BLaER1 treated with 17β-estradiol and CSF1 and Interleukin-3, amounts not matched to agents 10 nM and 100 nM (cell line): Measurements from ENCODE around the gene AAMP.

ENCODE experiments used
- H3K27ac ChIP-seq, 11 experiments: shearing (Covaris generic); formaldehyde crosslinking; 2 replicates each; pipeline ENCODE4 v1.8.1; 2022
- H3K27me3 ChIP-seq, 11 experiments: shearing (Covaris generic); formaldehyde crosslinking; 2 replicates each; pipeline ENCODE4 v1.8.1; 2022
- H3K36me3 ChIP-seq, 11 experiments: shearing (Covaris generic); formaldehyde crosslinking; 2 replicates each; pipeline ENCODE4 v1.8.1; 2022
- H3K4me1 ChIP-seq, 10 experiments: shearing (Covaris generic); formaldehyde crosslinking; 2 replicates each; pipeline ENCODE4 v1.8.1; 2022
- H3K4me2 ChIP-seq, 11 experiments: shearing (Covaris generic); formaldehyde crosslinking; 2 replicates each; pipeline ENCODE4 v1.8.1; 2022
- H3K4me3 ChIP-seq, 10 experiments: shearing (Covaris generic); formaldehyde crosslinking; 2 replicates each; pipeline ENCODE4 v1.8.1; 2022
- H3K9ac ChIP-seq, 11 experiments: shearing (Covaris generic); formaldehyde crosslinking; 2 replicates each; pipeline ENCODE4 v1.8.1; 2022
- H3K9me3 ChIP-seq, 11 experiments: shearing (Covaris generic); formaldehyde crosslinking; replicated peaks in 1 of 11; 2 replicates each; pipeline ENCODE4 v1.8.1; 2022
- H4K20me1 ChIP-seq, 11 experiments: shearing (Covaris generic); formaldehyde crosslinking; 2 replicates each; pipeline ENCODE4 v1.8.1; 2022
- Cebpa-rat ChIP-seq, 11 experiments: shearing (Covaris generic); IDR thresholded peaks; 2 replicates each; pipeline ENCODE4 v1.8.1; 2022

Gene AAMP

GRCh38 chr2:218230882-218231281, 39.1 kb downstream of the AAMP start:
- H3K9me3 ChIP-seq: peaks cover 0 to 5% (median 0%) of the 10 kb centered on the region in 11 experiments; a peak in 1 of 22 replicates
- H4K20me1 ChIP-seq: peaks cover 3 to 99% (median 37%) of the 10 kb centered on the region in 11 experiments; a peak in 18 of 22 replicates
- peaks cover 31 to 68% (median 47%) of the 10 kb centered on the region in 10 experiments for H3K4me1 ChIP-seq
- peak overlapping the region in 10 of 11 experiments; percentile 79 to 96 (median 88); a peak in 20 of 22 replicates for H3K27ac ChIP-seq
- peak overlapping the region in 2 of 10 experiments; percentile 36 to 62; a peak in 3 of 20 replicates for H3K4me3 ChIP-seq
- peak overlapping the region; percentile 67 to 98 (median 87) for H3K4me2 ChIP-seq
- H3K27me3 ChIP-seq: no peaks in the 10 kb centered on the region
- TF ChIP-seq Cebpa-rat (IDR thresholded peaks at IDR 0.05): 0 out of 22 replicates have a peak, but pooled peaks of 1 of the 11 experiments have one; percentile 9
- H3K36me3 ChIP-seq: peaks cover 91 to 93% (median 92%) of the 10 kb centered on the region in 11 experiments
- H3K9ac ChIP-seq: peak overlapping the region in 3 of 11 experiments; percentile 73 to 78 (median 77); a peak in 3 of 22 replicates

DNA sequence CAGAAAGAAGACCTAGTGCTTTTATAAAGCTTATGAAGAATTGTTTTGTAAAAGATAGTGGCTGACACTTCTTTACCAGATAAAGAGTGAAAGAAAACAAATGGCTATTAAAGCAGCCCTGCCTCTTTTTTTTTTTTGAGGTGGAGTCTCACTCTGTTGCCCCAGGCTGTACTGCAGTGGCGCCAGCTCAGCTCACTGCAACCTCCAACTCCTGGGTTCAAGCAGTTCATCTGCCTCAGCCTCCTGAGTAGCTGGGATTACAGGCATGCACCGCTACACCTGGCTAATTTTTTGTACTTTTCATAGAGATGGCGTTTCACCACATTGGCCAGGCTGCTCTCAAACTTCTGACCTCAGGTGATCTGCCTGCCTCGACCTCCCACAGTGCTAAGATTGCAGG, 40.1 kb downstream of the AAMP start:
- H3K4me2 ChIP-seq: peak overlapping the region; percentile 67 to 98 (median 87)
- peak overlapping the region; percentile 42 to 78 (median 72); a peak in 21 of 22 replicates for H3K9ac ChIP-seq
- no peak for TF ChIP-seq Cebpa-rat (IDR thresholded peaks at IDR 0.05)
- peaks cover 91 to 93% (median 92%) of the 10 kb centered on the region in 11 experiments for H3K36me3 ChIP-seq
- H3K27me3 ChIP-seq: no peaks in the 10 kb centered on the region
- H3K27ac ChIP-seq: peak overlapping the region; percentile 11 to 96 (median 88); a peak in 21 of 22 replicates
- H3K4me1 ChIP-seq: peaks cover 31 to 79% (median 53%) of the 10 kb centered on the region in 10 experiments
- peaks cover 14 to 99% (median 37%) of the 10 kb centered on the region in 11 experiments; a peak in 20 of 22 replicates for H4K20me1 ChIP-seq
- H3K4me3 ChIP-seq: peak overlapping the region in 7 of 10 experiments; percentile 14 to 62 (median 40); a peak in 11 of 20 replicates
- H3K9me3 ChIP-seq: peaks cover 0 to 5% (median 0%) of the 10 kb centered on the region in 11 experiments; a peak in 1 of 22 replicates

- peak in 1 of 11 experiments; percentile 19; a peak in 1 of 22 replicates for TF ChIP-seq Cebpa-rat (IDR thresholded peaks at IDR 0.05)
- Histone ChIP-seq H3K9ac (peak overlapping the region; percentile 62 to 78 (median 72); a peak in 21 of 22 replicates), H3K27ac (peak overlapping the region; percentile 56 to 96 (median 88); a peak in 21 of 22 replicates), H3K4me1 (peaks cover 31 to 85% (median 55%) of the 10 kb centered on the region in 10 experiments), H3K9me3 (peaks cover 0 to 5% (median 0%) of the 10 kb centered on the region in 11 experiments; a peak in 1 of 22 replicates), H4K20me1 (peaks cover 20 to 99% (median 41%) of the 10 kb centered on the region in 11 experiments), H3K27me3 (no peaks in the 10 kb centered on the region), H3K36me3 (peaks cover 91 to 93% (median 92%) of the 10 kb centered on the region in 11 experiments), H3K4me2 (peak overlapping the region; percentile 76 to 98 (median 84); a peak in 21 of 22 replicates), H3K4me3 (peak overlapping the region in 9 of 10 experiments; percentile 1 to 62 (median 40); a peak in 11 of 20 replicates)
Observed at GRCh38 chr2:218229239-218229638, 40.7 kb downstream of the AAMP start.

DNA sequence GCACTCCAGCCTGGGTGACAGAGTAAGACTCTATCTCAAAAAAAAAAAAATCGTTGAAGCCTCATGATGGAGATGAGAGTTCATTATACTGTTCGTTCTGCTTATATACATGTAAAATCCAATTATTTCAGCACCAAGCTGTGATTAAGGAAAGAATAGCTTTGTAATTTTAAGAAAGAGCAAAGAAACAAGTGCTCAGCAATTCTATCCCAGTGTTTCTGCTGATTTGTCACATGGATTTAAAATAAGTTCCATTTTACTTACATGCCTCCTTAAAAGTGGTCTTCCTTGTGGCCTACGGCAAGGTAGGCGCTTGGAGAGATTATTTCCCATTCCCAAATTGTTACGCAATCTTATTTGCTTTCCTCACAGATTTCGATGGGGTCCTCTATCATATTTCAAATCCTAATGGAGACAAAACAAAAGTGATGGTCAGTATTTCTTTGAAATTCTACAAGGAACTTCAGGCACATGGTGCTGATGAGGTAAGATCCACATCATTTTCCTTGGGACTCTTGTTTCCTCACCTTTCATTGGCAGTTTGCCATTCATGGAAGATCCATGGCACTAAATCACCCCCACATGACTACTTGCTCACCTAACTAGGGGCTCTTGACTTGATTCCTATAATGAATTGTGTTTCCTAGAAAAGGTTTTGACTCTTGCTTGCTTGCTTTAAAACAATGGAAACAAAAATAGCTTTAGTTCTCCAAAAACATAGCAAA, 41.4 kb downstream of the AAMP start:
- H3K4me2 ChIP-seq: peak overlapping the region; percentile 76 to 98 (median 84)
- no peaks in the 10 kb centered on the region for H3K27me3 ChIP-seq
- H3K4me1 ChIP-seq: peaks cover 31 to 89% (median 61%) of the 10 kb centered on the region in 10 experiments
- H4K20me1 ChIP-seq: peaks cover 27 to 99% (median 41%) of the 10 kb centered on the region in 11 experiments
- H3K4me3 ChIP-seq: peak overlapping the region in 9 of 10 experiments; percentile 1 to 54 (median 32); a peak in 14 of 20 replicates
- H3K9me3 ChIP-seq: peaks cover 0 to 5% (median 0%) of the 10 kb centered on the region in 11 experiments; a peak in 1 of 22 replicates
- TF ChIP-seq Cebpa-rat (IDR thresholded peaks at IDR 0.05): peak in 9 of 11 experiments; percentile 39 to 98 (median 92); a peak in 17 of 22 replicates
- H3K27ac ChIP-seq: peak overlapping the region; percentile 56 to 96 (median 88)
- peaks cover 91 to 93% (median 92%) of the 10 kb centered on the region in 11 experiments for H3K36me3 ChIP-seq
- H3K9ac ChIP-seq: peak overlapping the region; percentile 59 to 78 (median 72); a peak in 21 of 22 replicates

- peaks cover 44 to 98% (median 77%) of the 10 kb centered on the region in 10 experiments for H3K4me1 ChIP-seq
- peaks cover 0 to 5% (median 0%) of the 10 kb centered on the region in 11 experiments; a peak in 1 of 22 replicates for H3K9me3 ChIP-seq
- H3K27me3 ChIP-seq: no peaks in the 10 kb centered on the region
- peaks cover 91 to 93% (median 92%) of the 10 kb centered on the region in 11 experiments for H3K36me3 ChIP-seq
- no peak overlapping the region for H3K4me3 ChIP-seq
- peaks cover 41 to 99% (median 46%) of the 10 kb centered on the region in 11 experiments for H4K20me1 ChIP-seq
- H3K27ac ChIP-seq: peak overlapping the region in 7 of 11 experiments; percentile 15 to 96 (median 88); a peak in 7 of 22 replicates
- H3K9ac ChIP-seq: no peak overlapping the region
- no peak for TF ChIP-seq Cebpa-rat (IDR thresholded peaks at IDR 0.05)
- peak overlapping the region in 7 of 11 experiments; percentile 76 to 98 (median 88); a peak in 11 of 22 replicates for H3K4me2 ChIP-seq
Observed at GRCh38 chr2:218226903-218227302, 43.0 kb downstream of the AAMP start.

DNA sequence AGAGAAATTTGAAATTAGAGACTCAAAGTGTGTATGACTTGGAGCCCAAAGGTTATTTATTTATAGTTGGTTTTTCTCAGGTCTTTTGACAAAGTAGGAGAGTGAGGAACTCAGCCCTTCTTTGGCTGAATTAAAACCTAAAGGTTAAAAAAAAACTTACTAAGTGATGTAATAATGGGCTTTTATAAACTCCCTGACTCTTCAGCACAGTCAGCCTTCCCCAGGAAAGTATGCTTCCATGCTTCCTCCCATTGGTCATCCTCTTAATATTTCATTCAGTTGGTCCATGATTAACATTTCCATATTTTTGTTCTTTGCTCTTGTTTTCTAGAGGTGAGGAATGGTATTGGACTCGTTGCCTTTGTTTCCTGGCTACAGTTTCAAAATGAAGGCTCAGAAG, 45.8 kb downstream of the AAMP start:
- no peak overlapping the region for H3K4me3 ChIP-seq
- peaks cover 55 to 100% (median 85%) of the 10 kb centered on the region in 10 experiments for H3K4me1 ChIP-seq
- H3K9ac ChIP-seq: no peak overlapping the region; a peak in 1 of 22 replicates
- peaks cover 0 to 5% (median 0%) of the 10 kb centered on the region in 11 experiments; a peak in 1 of 22 replicates for H3K9me3 ChIP-seq
- peaks cover 69 to 100% (median 73%) of the 10 kb centered on the region in 11 experiments for H4K20me1 ChIP-seq
- TF ChIP-seq Cebpa-rat (IDR thresholded peaks at IDR 0.05): no peak
- no peak overlapping the region for H3K27ac ChIP-seq
- H3K36me3 ChIP-seq: peaks cover 82 to 97% (median 95%) of the 10 kb centered on the region in 11 experiments
- H3K27me3 ChIP-seq: no peaks in the 10 kb centered on the region
- H3K4me2 ChIP-seq: peak overlapping the region in 5 of 11 experiments; percentile 88 to 98 (median 94); a peak in 8 of 22 replicates

DNA sequence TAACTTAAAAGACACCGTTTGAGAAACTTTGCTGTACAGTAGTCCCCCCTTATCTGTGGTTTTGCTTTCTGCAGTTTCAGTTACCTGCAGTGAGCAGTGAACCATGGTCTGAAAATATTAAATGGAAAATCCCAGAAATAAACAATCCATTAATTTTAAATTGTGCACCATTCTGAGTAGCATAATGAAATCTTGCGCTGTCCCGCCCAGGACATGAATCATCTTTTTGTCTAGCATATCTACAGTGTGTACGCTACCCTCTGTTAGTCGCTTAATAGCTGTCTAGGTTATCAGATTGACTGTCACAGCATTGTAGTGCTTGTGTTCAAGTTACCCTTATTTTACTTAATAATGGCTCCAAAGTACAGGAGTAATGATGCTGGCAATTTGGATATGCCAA, 46.9 kb downstream of the AAMP start:
- Histone ChIP-seq H3K4me1 (peaks cover 53 to 90% (median 76%) of the 10 kb centered on the region in 10 experiments), H3K27ac (no peak overlapping the region; a peak in 1 of 22 replicates), H3K9me3 (peaks cover 0 to 5% (median 0%) of the 10 kb centered on the region in 11 experiments; a peak in 1 of 22 replicates), H3K9ac (peak overlapping the region in 2 of 11 experiments; percentile 39 to 96; a peak in 2 of 22 replicates), H3K4me3 (no peak overlapping the region), H3K27me3 (no peaks in the 10 kb centered on the region), H4K20me1 (peaks cover 74 to 100% (median 85%) of the 10 kb centered on the region in 11 experiments), H3K36me3 (peaks cover 74 to 90% (median 87%) of the 10 kb centered on the region in 11 experiments), H3K4me2 (peak overlapping the region in 8 of 11 experiments; percentile 82 to 98 (median 95); a peak in 11 of 22 replicates)
- TF ChIP-seq Cebpa-rat (IDR thresholded peaks at IDR 0.05): no peak

DNA sequence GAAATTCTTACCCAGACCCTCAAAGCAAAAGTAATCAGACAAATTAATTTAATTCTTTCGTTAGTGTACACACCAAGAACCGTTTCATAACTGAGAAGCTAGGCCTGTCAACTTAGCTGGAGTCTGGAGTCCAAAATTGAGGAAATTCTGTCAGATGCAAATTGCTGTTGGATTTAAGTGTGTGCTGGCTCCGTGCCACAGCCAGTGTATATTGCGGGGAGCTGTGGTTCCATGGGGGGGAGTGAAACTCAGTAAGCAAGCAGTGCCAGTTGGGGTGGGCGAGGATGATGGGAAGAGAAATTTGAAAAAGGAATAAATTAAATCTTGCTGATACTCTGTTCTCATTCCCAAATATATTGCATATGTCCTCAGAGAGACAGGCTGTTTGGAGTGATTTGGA, 48.9 kb downstream of the AAMP start:
- H3K4me2 ChIP-seq: peak overlapping the region; percentile 82 to 98 (median 92)
- no peaks in the 10 kb centered on the region for H3K27me3 ChIP-seq
- peak overlapping the region in 1 of 11 experiments; percentile 1; a peak in 1 of 22 replicates for H3K27ac ChIP-seq
- peak overlapping the region in 6 of 10 experiments; percentile 92 to 100 (median 97); a peak in 8 of 20 replicates for H3K4me3 ChIP-seq
- H3K9me3 ChIP-seq: no peaks in the 10 kb centered on the region
- peaks cover 53 to 70% (median 67%) of the 10 kb centered on the region in 11 experiments for H3K36me3 ChIP-seq
- H3K4me1 ChIP-seq: peaks cover 52 to 76% (median 67%) of the 10 kb centered on the region in 10 experiments
- H3K9ac ChIP-seq: peak overlapping the region in 8 of 11 experiments; percentile 12 to 98 (median 96); a peak in 10 of 22 replicates
- TF ChIP-seq Cebpa-rat (IDR thresholded peaks at IDR 0.05): no peak
- H4K20me1 ChIP-seq: peaks cover 70 to 88% (median 83%) of the 10 kb centered on the region in 11 experiments
